ENCODE measurements around the gene ZDHHC13. TPM values are rescaled to one million over a fixed set of nuclear protein-coding genes. Genes with fewer than 3 reads are reported as not detected.

The ZDHHC13 gene
- total and polyA plus RNA-seq, 3 donors from 2014 or later: 16.3 to 32.6 (median 17.2) TPM

DNA sequence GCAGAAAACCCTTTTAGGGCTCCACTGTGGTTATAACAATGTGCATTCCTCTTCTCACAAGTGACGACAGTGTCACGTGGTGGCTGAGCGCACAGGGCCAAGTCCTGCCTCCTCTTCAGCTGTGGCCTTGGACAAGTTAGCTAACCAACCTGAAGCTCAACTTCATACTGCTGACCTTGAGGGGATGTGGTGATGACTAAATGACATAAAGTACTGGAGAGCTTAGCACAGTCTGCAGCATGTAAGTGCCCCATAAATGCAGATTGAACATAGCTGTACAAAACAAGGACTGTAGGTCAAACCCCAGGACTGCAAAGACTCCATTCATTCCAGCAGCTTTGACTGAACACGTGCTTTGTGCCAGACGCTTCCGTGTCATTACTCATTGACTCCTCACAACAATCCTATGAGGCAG is 36.4 kb upstream of the ZDHHC13 start:
- H3K27me3 ChIP-seq: no peaks in the 10 kb centered on the region
- DNase-seq: peak; percentile 55
- intact Hi-C loops (cut with DNase I; ENCODE audit: low total_unique reads): no loop called here
- 62 to 72% methylated on average over 6 of the region's 6 CpGs for WGBS, 2 donors
- TF ChIP-seq POLR2A (IDR thresholded peaks at IDR 0.05): no peak
- TF ChIP-seq, protein P1, sequence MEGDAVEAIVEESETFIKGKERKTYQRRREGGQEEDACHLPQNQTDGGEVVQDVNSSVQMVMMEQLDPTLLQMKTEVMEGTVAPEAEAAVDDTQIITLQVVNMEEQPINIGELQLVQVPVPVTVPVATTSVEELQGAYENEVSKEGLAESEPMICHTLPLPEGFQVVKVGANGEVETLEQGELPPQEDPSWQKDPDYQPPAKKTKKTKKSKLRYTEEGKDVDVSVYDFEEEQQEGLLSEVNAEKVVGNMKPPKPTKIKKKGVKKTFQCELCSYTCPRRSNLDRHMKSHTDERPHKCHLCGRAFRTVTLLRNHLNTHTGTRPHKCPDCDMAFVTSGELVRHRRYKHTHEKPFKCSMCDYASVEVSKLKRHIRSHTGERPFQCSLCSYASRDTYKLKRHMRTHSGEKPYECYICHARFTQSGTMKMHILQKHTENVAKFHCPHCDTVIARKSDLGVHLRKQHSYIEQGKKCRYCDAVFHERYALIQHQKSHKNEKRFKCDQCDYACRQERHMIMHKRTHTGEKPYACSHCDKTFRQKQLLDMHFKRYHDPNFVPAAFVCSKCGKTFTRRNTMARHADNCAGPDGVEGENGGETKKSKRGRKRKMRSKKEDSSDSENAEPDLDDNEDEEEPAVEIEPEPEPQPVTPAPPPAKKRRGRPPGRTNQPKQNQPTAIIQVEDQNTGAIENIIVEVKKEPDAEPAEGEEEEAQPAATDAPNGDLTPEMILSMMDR (IDR thresholded peaks at IDR 0.05): no peak
- no peak overlapping the region for H3K4me3 ChIP-seq
- no peaks in the 10 kb centered on the region for H3K4me1 ChIP-seq
- H3K36me3 ChIP-seq (ENCODE audit: low read depth, missing control alignments): no peaks in the 10 kb centered on the region
- no peaks in the 10 kb centered on the region for H3K9me3 ChIP-seq
- no peak overlapping the region for H3K27ac ChIP-seq

DNA sequence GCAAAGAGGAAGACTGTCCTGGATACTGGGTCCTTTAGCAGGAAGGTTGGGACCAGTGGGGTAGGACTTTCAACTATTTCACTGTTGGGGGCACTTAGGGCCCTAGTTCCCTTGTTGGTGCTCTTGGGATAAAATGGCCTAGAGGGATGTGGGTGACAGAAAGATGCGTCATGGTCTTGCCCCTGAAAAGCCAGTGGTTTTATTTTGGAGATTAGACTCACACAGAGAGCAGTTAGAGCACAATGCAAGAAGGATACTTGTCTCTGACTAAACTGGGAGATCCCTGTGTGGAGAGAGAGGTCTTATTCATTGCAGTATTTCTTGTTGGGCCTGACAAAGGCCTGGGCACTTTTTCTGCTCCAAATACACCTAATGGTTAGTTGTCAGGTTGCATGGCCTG is 33.8 kb upstream of the ZDHHC13 start:
- Histone ChIP-seq H3K4me3 (no peak overlapping the region), H3K27me3 (no peaks in the 10 kb centered on the region), H3K9me3 (no peaks in the 10 kb centered on the region), H3K4me1 (no peaks in the 10 kb centered on the region), H3K36me3 (ENCODE audit: low read depth, missing control alignments) (no peaks in the 10 kb centered on the region), H3K27ac (no peak overlapping the region)
- intact Hi-C loops (cut with DNase I; ENCODE audit: low total_unique reads): no loop called here
- WGBS, 2 donors: 89 to 95% methylated on average over 1 of the region's 1 CpG
- no peak for TF ChIP-seq POLR2A (IDR thresholded peaks at IDR 0.05)
- TF ChIP-seq, protein P1 (IDR thresholded peaks at IDR 0.05): no peak
- no peak for DNase-seq

DNA sequence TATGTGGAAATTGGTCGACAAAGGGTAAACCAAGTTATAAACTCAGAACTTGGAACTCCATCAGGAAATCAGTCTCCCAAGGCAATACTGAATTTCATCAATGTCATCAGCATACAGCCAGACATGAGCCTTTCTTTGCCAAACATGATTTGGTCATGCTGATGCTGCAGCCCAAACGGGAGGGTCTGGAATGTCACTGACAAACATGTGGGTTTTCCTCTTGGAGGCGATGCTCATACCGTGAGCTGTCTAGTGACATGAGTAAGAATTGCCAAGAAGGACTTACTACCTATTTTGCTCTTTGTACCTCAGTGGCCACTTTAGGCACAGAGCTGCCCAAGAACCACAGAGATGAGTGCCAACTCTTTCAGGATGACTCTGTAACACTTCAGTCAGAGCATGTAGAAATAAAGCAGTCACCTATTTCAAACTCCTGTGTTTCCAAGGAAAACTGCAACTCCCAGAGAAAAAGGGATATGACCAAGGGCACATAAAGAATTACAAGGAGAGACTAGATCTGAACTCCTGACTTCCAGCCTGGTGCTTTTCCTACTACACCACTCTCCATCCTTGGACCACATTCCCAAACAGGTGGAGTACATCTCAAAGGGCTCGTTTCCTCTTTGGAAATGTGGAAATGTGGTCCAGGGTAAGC is 32.2 kb upstream of the ZDHHC13 start:
- intact Hi-C loops (cut with DNase I; ENCODE audit: low total_unique reads): no loop called here
- Histone ChIP-seq H3K36me3 (ENCODE audit: low read depth, missing control alignments) (no peaks in the 10 kb centered on the region), H3K27me3 (no peaks in the 10 kb centered on the region), H3K9me3 (no peaks in the 10 kb centered on the region), H3K4me3 (no peak overlapping the region), H3K27ac (no peak overlapping the region), H3K4me1 (no peaks in the 10 kb centered on the region)
- WGBS, 2 donors: 86% methylated on average over 5 of the region's 5 CpGs
- no peak for DNase-seq
- TF ChIP-seq POLR2A (IDR thresholded peaks at IDR 0.05): no peak
- TF ChIP-seq, protein P1 (IDR thresholded peaks at IDR 0.05): no peak

DNA sequence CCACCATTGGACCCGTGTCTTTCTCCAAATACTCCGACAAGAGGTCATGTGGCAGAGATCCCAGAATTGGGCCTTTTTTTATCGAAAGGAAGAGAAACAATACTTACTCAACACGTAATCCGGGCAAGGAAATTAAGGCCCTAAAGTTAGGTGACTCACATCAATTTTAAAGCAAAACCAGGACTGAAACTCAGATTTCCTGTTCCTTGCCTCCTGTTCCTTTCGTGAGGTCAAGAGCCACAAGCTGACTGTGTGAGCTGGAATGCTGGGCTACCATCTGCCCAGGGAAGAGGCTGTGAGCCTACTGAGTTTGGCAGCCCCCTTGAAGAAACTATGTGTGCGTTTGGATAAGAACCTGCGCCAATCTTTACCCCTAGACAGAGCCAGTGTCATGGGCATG is 29.3 kb upstream of the ZDHHC13 start:
- WGBS, 2 donors: 81 to 90% methylated on average over 8 of the region's 8 CpGs
- no peak overlapping the region for H3K27ac ChIP-seq
- no peaks in the 10 kb centered on the region for H3K4me1 ChIP-seq
- intact Hi-C loops (cut with DNase I; ENCODE audit: low total_unique reads): no loop called here
- no peak for DNase-seq
- no peaks in the 10 kb centered on the region for H3K27me3 ChIP-seq
- no peaks in the 10 kb centered on the region for H3K36me3 ChIP-seq (ENCODE audit: low read depth, missing control alignments)
- H3K4me3 ChIP-seq: no peak overlapping the region
- H3K9me3 ChIP-seq: no peaks in the 10 kb centered on the region
- TF ChIP-seq, protein P1 (IDR thresholded peaks at IDR 0.05): no peak
- no peak for TF ChIP-seq POLR2A (IDR thresholded peaks at IDR 0.05)

DNA sequence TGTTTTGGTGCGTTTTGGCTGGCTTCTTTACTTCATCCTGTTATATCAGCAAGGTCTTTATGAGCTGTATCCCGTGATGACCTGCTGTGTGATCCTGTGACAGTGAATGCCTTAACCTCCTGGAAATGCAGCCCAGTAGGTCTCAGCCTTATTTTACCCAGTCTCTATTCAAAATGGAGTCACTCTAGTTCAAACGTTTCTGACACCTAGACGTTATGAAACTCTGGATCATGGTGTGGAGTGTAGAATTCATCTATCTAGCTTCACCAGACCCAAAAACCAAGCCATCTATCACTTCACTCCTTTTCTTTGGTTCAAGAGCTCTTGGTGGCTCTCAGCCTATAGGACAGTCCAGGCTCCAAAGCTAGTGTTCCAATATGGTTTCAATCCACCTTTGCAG is 28.2 kb upstream of the ZDHHC13 start:
- WGBS, 2 donors: 81 to 82% methylated on average over 4 of the region's 4 CpGs
- Histone ChIP-seq H3K36me3 (ENCODE audit: low read depth, missing control alignments) (no peaks in the 10 kb centered on the region), H3K9me3 (no peaks in the 10 kb centered on the region), H3K4me1 (no peaks in the 10 kb centered on the region), H3K4me3 (no peak overlapping the region), H3K27ac (no peak overlapping the region), H3K27me3 (no peaks in the 10 kb centered on the region)
- DNase-seq: no peak
- no peak for TF ChIP-seq POLR2A (IDR thresholded peaks at IDR 0.05)
- TF ChIP-seq, protein P1 (IDR thresholded peaks at IDR 0.05): no peak
- intact Hi-C loops (cut with DNase I; ENCODE audit: low total_unique reads): no loop called here

Measured in testis (tissue), 3 donors.